Ishikawa (cell line): Measurements from ENCODE around the gene CCDC196.

Source experiments
- CEBPB ChIP-seq: IDR thresholded peaks from 2 replicates; pipeline ENCODE4 v1.6.1; 2012
- EP300 ChIP-seq: IDR thresholded peaks from 2 replicates; pipeline ENCODE4 v1.6.1; 2012; ENCODE audit warnings: borderline replicate concordance
- FOXM1 ChIP-seq: IDR thresholded peaks from 2 replicates; pipeline ENCODE4 v1.6.1; 2012; ENCODE audit warnings: low read depth, borderline replicate concordance
- MAX ChIP-seq: IDR thresholded peaks from 2 replicates; pipeline ENCODE4 v1.6.1; 2012
- NFIC ChIP-seq: IDR thresholded peaks from 2 replicates; pipeline ENCODE4 v1.6.1; 2012
- RAD21 ChIP-seq: IDR thresholded peaks from 2 replicates; pipeline ENCODE4 v1.6.1; 2012; ENCODE audit warnings: low read depth
- REST ChIP-seq: IDR thresholded peaks from 2 replicates; pipeline ENCODE4 v1.6.1; 2012; ENCODE audit warnings: low read depth, mild to moderate bottlenecking
- TAF1 ChIP-seq: IDR thresholded peaks from 2 replicates; pipeline ENCODE4 v1.6.1; 2012; ENCODE audit warnings: low read depth, mild to moderate bottlenecking
- TCF12 ChIP-seq: IDR thresholded peaks from 2 replicates; pipeline ENCODE4 v1.6.1; 2012; ENCODE audit warnings: low read depth
- TEAD4 ChIP-seq: IDR thresholded peaks from 2 replicates; pipeline ENCODE4 v1.6.1; 2012
- YY1 ChIP-seq: IDR thresholded peaks from 2 replicates; pipeline ENCODE4 v1.6.1; 2012; ENCODE audit warnings: low read depth

GRCh38 chr14:66464261-66464660, 21.9 kb upstream of the CCDC196 start:
- no peak for TF ChIP-seq REST
- TF ChIP-seq TAF1 = no peak
- TF ChIP-seq YY1 = no peak
- TF ChIP-seq TCF12 = no peak
- no peak for TF ChIP-seq NFIC
- TF ChIP-seq CEBPB = no peak
- TF ChIP-seq MAX = no peak
- TF ChIP-seq EP300 = no peak
- TF ChIP-seq RAD21 = no peak
- TF ChIP-seq FOXM1 = no peak
- no peak for TF ChIP-seq TEAD4
